GM21526 (cell line): ENCODE results near the gene GGA3.
"Not testable (repeated sequence)": the region's sequence is repeated elsewhere in the genome, so short reads cannot be mapped to it uniquely, and the experiment has no call there.

ENCODE experiments used
- ATAC-seq: cut with Tn5 transposase; IDR thresholded peaks from one replicate; pipeline ENCODE4 v1.9.1; 2021; ENCODE audit warnings: moderate library complexity; ENCODE audit not compliant: unreplicated experiment, low FRiP score

GGA3 gene

DNA sequence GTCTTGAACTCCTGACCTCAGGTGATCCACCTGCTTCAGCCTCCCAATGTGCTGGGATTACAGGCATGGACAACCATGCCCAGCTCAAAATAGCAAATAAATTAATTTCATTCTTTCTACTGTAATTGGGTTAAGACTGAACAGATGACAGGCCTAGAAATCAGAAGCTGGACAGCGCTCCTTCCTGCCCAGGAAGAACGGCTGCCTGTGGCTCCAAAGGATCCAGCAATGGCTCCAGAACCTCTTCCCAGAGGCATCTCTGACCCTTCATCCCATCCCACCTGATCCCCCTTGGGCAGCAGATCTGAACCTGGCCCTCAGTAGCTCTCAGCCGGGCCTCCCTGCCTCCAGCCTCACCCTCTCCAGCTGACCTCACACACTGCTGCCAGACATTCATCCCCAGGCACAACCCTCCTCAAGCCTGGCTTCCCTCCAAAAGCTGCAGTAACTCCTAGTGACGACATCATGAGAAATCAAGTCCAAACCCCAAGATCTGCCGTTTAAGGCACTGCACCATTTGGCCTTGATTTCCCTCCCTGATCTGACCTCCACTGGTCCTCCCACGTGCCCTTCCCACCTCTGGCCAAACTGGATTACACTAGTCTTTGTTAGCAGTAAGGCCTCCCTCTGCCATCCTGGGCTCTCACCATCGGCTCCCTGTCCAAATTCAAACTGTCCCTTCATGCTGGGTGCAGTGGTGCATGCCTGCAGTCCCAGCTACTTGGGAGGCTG, 12.7 kb upstream of the GGA3 start:
- no peak for ATAC-seq

DNA sequence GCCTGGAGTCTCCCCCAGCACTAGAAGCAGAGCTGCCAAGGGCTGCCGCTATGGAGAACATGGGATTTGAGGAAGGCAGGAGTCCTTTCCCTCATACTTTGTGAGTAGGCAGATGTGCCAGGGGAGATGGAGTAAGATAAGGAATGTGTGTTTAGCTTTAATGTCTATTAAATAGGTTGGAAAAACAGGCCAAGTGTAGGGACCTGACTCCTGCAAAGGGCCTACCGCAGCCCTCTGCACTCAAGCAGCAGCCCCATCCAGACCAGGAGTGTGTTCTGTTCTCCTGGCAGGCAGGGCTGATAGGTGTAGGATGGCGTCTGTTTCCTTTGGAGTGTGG, 11.4 kb upstream of the GGA3 start:
- no peak for ATAC-seq

DNA sequence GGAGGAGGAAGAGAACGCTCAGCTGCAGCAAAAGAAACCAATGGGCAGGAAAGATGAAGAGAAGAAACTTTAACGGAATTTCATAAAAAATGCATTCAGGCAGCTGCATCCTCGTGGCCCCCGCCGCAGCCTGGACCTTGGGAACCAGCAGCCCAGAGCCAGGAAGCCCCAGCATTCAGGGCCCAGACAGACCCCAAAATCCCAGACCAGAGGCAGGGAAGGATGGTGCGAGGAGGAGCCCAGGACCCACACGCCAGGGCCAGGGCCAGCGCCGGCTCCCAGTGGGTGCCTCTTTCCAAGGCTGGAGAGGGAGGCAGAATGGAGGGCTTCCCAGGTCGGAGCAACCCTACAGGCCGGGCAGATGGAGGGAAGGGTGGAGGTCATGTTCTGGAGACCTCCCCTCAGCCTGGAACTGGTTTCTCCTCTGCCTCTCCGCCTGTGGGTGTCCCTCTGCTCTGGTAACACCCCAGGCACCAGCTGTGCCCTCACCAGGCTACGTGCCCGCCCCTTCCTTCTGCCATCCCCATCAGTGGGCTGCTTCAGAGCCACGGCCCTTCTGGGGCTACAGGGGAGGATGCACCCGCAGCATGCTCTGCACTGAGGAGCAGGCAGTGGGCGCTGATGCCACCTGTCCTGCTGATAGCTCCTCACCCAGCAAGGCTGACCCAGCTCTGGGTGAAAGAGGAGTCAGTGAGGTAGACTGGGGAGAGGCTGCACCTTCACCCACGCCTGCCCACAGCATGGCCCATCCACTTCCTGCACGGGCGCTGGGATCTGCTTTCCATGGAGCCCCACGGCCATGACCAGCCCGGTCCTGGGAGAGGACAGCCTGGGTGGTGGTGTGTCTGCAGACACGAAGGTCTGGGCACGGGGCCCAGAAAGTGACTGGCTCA, 10.8 kb upstream of the GGA3 start:
- no peak for ATAC-seq

DNA sequence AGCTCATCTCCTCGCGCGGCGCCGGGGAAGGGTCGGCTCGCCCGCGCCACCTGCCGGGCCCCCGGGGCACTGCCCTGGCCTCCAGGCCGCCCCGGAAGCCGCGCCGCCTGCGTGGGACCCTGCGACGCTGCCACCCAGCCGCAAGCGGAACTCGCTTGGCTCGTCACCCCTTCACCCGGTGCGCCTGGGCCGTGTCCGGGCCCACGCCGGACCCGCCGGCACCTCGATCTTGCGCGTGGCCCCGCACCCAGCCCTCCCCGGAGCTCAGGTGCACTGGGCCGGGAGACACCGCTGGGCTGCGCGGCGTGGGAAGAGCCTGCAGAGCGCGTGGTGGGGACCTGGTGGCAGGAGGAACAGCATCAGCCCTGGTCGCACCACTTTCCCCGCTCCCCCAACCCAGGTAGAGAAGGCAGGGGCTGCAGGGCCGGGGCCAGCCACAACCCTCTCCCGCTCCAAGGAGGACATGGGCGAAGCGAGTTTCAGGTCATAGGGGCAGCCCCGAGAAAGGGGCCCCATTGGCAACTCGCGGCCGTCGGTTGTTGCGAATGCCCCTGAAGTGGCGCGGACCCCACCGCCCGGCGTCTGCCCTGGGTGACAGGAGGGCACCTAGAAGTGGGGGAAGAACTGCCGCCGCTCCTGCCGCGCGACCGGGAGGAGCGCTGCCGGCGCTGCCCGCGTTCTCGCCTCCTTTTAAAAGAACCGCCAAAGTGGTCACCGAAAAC, 10.0 kb upstream of the GGA3 start:
- peak; percentile 58 for ATAC-seq

DNA sequence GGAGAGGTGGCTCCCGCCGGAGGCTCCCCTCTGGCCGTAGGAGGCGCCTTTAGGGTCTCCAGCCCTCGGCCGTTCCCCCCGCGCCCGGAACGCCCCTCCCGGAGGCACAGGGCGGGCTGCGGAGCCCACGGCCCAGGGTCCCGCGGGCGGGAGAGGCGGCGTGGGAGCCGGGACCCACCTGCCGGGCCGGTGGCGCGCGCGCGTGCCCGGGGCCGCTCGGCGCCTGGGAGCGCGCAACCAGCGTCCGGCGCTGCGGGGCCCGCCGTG, 9.5 kb upstream of the GGA3 start, which contains the start of gene MIF4GD:
Gene MIF4GD (minus strand): TSS at position 266 of the 267 bp plus-strand sequence. CDS start 1,036 bp downstream, outside the sequence.
- ATAC-seq: no peak

DNA sequence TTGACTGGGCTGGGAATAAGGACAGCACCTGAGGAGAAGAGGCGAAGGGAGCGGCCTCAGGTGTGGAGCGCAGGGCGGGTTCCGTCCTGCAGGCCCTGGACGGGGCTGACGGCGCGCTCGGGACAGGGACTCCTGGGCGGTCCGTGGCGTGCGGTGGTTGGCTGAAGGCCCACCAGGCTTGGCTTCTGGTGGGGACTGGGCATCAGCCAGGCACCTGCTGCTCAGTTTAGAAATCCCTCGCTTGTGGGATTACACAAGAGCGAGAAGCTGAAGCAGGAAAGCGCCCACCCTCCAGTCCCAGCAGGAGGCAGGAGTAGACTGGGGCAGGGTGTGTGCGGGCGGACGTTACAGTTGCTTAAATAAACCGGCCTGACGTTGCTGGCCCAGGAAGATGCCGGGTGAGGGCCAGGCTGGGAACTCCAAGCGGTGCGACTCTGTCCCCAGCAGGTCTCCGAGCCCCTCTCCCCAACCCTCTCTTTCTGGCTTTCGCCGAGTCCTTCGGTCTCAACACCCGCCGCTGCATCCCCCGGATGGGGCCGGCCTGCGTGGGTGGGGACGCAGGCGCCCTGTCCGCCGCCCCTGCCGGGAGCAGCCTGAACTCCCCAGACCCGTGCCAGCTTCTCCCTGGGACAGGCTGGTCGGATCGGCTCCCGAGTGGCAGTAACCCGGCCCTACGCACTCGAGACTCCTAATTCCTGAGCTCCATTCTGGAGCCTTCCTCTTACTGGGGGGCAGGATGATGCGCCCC, 9.0 kb upstream of the GGA3 start:
- ATAC-seq: peak; percentile 20

DNA sequence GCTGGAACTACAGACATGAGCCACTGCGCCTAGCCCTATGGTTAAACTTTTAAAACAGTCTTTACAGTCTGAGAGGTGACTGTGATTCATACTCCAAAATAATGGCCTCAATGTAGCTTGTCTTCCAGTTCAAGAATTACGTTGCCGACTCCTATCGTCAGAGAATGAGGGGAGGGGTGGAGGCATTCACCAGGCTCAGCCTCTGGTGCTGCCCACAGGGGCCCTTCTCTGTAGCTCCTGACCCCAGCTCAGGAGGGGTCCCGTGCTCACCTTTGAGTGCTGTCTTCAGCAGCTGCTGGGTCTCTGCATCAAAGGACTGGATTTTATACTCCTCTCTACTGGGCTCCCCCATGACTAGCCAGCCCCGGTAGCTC, 8.4 kb upstream of the GGA3 start:
- no peak for ATAC-seq

DNA sequence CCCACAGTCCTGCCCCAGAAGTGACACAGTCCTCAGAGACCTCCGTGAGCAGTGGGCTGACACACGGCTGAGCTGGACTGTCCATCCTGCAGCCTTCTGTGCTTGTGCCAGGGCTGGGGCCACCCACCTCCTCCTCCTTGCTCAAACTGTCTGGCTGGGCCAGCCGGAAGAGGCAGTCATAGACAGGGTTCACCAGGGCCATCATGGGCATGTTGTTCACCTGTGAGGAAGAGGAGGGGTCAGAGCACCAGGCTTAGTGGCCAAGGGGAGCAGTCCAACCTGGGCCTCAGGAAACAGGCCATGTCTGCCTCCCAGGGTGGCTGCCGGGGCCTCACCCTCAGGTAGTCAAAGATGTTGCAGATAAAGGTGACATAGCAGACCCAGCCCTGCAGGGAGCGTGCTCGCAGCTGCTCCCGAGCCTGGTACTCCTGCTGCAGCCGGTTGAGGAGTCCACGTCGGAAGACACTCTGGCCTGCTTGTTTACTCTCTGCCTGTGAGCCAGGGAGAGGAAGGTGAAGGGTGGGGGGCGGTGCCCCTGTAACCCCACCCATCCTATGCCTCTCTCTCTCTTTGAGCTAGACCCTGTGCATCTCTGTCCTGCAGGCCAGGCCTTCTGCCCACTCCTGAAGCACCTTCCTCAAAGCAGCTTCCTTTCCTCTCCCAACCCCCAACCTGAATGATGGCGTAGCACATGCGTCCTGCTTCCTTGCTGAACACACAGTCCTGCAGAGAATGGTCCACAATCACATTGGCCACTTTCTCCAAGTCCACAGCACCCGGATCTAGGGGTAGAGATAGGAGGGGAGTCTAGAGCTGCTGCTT, 6.2 kb upstream of the GGA3 start:
- no peak for ATAC-seq

DNA sequence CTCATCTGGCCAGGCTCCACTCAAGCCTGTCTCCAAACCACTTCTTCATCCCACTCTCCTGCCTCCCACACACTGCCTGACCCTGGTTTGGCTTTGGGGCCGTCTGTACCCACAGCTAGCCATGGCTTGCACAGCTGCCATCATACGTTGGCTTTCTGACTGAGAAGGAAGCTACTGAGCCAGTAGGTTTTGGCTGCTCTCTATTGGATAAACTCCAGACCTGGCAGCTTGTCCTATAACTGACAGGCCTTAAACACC, 5.7 kb upstream of the GGA3 start:
- ATAC-seq: no peak

DNA sequence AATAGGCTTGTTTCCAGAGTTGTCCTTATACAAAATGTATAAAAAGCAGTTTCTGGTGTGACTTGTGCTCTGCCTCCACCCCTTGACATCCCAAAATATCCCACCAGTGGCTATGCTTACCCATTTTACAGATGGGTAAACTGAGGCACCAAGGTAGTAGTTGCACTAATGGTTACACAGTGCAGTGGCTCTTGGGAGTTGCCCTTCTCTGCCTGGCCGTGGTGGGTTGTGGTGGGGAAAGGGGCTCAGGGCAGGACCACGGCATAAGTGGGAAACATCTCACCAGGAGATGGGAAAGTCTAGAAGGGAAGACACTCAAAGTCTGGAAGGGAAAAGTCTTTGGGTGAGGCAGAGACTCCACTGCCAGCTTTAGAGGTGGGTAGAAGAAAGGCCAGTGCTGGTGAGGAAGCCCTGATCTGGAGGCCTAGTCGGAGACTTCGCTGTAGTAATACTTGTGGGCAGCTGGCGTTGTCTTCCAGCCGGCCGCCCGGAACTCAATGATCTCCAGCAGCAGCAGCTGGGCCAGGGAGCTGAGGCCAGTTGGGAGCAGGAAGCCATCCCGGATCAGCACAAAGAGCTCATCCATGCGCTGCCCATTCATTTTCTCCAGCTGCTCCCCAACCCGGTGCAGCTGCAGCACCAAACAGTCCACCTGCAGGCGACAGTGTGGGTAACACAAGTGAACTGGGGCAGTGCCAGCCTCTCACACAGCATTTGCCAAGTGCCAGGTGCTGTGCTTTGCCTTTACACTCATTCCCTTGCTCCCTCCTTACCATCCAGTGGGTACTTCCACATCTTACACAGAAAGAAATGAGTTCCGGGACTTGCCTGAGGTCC, 5.1 kb upstream of the GGA3 start:
- ATAC-seq: no peak

DNA sequence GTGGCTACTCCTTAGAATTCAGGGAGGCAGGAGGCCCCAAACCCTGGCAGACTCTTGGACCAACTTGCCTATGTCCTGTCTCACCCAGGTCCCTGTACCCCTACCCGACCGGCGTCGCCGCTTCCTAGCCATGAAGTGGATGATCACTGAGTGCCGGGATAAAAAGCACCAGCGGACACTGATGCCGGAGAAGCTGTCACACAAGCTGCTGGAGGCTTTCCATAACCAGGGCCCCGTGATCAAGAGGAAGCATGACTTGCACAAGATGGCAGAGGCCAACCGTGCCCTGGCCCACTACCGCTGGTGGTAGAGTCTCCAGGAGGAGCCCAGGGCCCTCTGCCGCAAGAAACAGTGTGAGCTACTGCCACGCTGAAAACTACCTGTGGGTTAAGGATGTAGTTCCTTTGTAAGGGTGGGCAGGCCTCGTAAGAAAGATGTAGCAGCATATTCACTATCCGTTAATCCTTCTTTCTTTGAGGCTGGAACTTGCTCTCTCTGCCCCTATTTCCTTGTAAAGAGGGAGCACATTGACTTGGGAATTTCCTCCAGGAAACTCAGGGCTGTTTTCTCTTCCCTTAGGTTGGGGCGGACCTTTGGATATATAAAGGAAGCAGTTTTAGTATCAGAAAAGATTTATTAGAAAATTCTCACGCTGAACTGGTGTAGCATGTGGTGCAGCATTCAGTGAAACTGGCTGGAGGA, 4.4 kb upstream of the GGA3 start:
- ATAC-seq: no peak

DNA sequence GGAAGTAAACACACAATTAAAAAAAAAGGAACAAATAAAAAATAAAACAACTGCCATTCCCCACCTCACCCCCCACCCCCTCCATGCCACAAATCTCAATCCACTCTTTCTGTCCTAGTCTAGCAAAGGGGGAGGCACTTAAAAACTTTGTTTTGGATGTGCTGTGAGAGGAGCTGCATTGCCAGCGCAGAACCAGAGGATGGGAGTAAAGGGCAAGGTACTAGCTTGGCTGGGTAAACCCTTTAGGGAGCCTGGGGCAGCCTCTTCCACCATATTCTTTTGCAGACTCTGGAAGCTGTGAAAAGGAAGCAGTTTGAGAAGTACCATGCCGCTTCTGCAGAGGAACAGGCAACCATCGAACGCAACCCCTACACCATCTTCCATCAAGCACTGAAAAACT, 1.6 kb upstream of the GGA3 start:
- ATAC-seq: no peak

DNA sequence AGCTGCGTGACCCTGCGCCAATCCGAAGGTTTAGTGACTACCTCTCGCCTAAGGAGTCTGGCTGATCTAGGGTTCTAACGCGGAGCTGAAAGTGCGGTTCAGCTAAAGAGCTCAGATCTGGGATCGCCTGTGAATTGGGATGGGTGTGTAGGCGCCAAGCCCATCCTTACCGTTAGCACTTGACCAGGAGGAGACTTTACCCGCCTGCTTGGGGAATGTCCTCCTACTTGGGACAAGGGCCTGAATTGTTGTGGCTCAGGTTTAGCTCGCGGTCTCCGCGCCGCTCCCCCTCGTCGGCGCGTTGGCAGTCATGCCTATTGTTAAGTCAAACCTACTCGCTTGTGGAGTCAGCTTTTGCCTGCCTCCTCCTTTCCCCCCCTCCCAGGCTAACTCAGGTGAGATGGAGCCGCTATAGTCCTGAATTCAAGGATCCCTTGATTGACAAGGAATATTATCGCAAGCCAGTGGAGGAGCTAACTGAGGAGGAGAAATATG, 753 bp upstream of the GGA3 start:
- ATAC-seq: no peak

DNA sequence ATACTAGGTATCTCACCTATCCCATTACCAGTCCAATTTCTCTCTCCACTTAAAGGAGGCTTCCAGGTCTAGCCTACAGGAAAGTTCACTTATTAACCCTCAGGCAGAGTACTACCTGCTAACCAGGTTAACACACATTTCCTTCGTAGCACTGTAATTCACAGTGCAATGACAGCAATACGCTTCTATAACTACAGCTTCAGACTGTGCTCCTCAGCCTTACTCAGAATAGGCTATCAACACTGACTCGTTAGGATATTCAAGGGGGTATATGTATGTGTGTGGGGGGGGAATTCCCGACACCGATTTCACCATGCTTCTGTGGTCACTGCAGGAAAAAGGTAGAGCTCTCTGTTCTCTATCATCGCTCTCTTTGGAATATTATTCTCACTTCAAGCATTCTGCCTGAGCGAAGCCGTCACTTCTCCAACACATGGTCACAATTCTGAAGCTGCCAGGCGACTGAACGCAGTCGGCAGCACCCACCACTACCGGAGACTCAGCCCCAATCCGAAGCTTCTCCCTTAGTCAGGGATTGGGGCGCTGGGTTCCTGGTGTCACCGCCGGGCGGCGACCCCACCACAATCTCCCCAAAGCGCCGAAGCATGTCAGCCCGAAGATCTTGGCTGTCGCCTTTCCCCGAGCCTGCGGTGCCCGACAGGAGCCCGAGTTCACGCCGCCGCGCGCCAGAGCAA, 618 bp downstream of the GGA3 start:
- peak; percentile 20 for ATAC-seq

DNA sequence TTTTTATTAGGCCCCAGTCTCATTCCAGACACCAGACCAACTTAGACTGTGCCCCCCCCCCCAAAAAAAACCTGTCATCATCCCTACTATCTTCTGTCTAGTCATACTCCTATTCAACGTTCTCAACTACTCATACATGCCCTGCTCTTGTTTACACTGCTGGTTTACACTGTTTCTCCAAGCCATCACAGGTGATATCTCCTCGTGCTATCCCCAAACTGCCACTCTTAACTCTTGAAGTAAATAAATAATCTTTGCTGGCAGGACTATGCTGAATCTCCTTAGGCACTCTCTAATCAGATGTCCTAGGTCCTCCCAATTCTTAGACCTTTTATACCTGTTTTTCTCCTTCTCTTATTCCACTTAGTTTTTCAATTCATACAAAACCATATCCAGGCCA, 4.2 kb downstream of the GGA3 start:
- not testable (repeated sequence) for ATAC-seq

DNA sequence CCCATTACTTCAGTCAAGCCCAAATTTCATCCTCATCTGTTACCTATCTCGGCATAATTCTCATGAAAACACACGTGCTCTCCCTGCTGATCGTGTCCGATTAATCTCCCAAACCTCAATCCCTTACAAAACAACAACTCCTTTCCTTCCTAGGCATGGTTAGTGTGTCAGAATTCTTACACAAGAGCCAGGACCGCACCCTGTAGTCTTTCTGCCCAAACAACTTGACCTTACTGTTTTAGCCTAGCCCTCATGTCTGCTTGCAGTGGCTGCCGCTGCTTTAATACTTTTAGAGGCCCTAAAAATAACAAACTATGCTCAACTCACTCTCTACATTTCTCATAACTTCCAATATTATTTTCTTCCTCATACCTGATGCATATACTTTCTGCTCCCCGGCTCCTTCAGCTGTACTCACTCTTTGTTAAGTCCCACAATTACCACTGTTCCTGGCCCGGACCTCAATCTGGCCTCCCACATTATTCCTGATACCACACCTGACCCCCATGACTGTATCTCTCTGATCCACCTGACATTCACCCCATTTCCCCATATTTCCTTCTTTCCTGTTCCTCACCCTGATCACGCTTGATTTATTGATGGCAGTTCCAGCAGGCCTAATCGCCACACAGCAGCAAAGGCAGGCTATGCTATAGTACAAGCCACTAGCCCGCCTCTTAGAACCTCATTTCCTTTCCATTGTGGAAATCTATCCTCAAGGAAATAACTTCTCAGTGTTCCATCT, 5.3 kb downstream of the GGA3 start:
- ATAC-seq: not testable (repeated sequence)

DNA sequence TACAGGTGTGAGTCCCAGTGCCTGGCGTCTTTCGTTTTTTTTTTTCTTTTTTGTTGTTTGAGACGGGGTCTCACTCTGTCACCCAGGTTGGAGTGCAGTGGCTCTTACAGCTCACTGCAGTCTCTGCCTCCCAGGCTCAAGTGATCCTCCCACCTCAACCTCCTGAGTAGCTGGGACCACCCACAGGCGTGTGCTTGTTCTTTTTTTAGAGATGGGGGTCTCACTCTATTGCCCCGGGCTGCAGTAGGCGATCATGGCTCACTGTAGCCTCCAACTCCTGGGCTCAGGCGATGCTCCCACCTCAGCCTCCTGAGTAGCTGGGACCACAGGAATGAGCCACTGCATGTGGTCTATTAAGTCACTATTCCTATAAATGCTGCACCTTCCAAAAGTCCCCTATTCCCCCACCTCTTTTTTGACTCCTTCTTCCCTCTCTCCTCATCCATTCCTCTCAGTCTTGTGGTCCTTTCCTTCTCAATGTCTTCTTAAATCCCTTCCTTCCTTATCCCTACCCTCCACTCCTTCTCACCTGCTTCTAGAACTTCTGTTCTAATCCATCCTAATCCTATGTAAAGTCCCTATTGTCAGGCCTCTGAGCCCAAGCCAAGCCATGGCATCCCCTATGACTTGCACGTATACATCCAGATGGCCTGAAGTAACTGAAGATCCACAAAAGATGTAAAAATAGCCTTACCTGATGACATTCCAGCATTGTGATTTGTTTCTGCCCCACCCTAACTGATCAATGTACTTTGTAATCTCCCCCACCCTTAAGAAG, 9.2 kb downstream of the GGA3 start:
- no peak for ATAC-seq
